ENCODE results near the gene DSG2.

- TF ChIP-seq CTCF (IDR thresholded peaks at IDR 0.05) (no peak), POLR2A (IDR thresholded peaks at IDR 0.05; ENCODE audit: low read depth) (no peak)
These were observed 5.0 kb downstream of the DSG2 start for GRCh38 chr18:31503011-31503410.

All from esophagus muscularis mucosa (tissue), 3 donors.